K562 (cell line): ENCODE measurements around the gene ANKRD27. TPM values are rescaled to one million over a fixed set of nuclear protein-coding genes. Genes with fewer than 3 reads are reported as not detected.

ENCODE experiments used
- ATAC-seq: fragments of 200-7000 bp; cut with Tn5 transposase; 3 replicates; pipeline ENCODE4 v1.9.1; 2020; ENCODE audit warnings: moderate library complexity
- BruUV-seq: library from RNA; stranded (reverse); fragments of 400-500 nt; replicated peaks from 2 replicates; lab custom pipeline; 2021; lab: Mats Ljungman, UMichigan
- CTCF ChIA-PET: fragments of 300-600 bp; formaldehyde crosslinking; extraction: SDS; loops from one replicate; lab custom pipeline; 2021; ENCODE audit warnings: low intra/inter-chr PET ratio; lab: Yijun Ruan, JAX
- POLR2A ChIA-PET: fragments of 300-600, 350-650 bp; sonication (Branson Sonifier 250); formaldehyde crosslinking; extraction: SDS; loops from one replicate; lab custom pipeline; 2021; ENCODE audit warnings: antibody characterized with exemption, inconsistent platforms; lab: Yijun Ruan, JAX
- DNase-seq, 4 experiments: peaks; one replicate each; pipeline versions ENCODE4 v3.0.0 to v3.0.0-alpha.2; 2011 to 2018; ENCODE audit warnings: low spot score in 3 of 4, mixed read lengths in 3 of 4; ENCODE audit errors: extremely low read depth in 1 of 4
- FAIRE-seq: peaks from 2 replicates; lab custom pipeline; 2011; peaks lifted over from hg19 to GRCh38; lab: Jason Lieb, UNC
- H2AFZ ChIP-seq: 2 replicates; pipeline ENCODE4 v1.6.0; 2011; ENCODE audit warnings: low read depth, low read length, control low read depth, inconsistent platforms
- H3K27ac ChIP-seq: fragments of 200-600 bp; 3 replicates; pipeline ENCODE4 v1.8.0; 2011; ENCODE audit warnings: low read depth, mild to moderate bottlenecking, control low read depth, inconsistent platforms, low read length, moderate library complexity, mixed read lengths; ENCODE audit errors: extremely low read depth
- H3K27me3 ChIP-seq, 2 experiments: fragments of 300-600 bp in 1 of 2; 2 replicates in 1 of 2; 3 replicates in 1 of 2; pipeline versions ENCODE4 v1.6.0 to v1.8.0; 2011; ENCODE audit warnings: inconsistent platforms in 2 of 2, low read length in 2 of 2, mild to moderate bottlenecking in 1 of 2, mixed read lengths in 1 of 2, moderate library complexity in 1 of 2; ENCODE audit not compliant: control insufficient read depth in 2 of 2, insufficient read depth in 2 of 2
- H3K36me3 ChIP-seq: fragments of 300-600 bp; 3 replicates; pipeline ENCODE4 v1.8.0; 2011; ENCODE audit warnings: mild to moderate bottlenecking, low read length, inconsistent platforms; ENCODE audit not compliant: control insufficient read depth, insufficient read depth
- H3K4me1 ChIP-seq, 2 experiments: fragments of 200-600 bp in 1 of 2; replicated peaks in 1 of 2; 2 replicates in 1 of 2; 3 replicates in 1 of 2; pipeline versions ENCODE4 v1.5.1 to v1.8.0; 2011; ENCODE audit warnings: inconsistent platforms in 2 of 2, low read length in 2 of 2, mild to moderate bottlenecking in 1 of 2, mixed read lengths in 1 of 2, moderate library complexity in 1 of 2; ENCODE audit not compliant: control insufficient read depth in 2 of 2, insufficient read depth in 2 of 2
- H3K4me2 ChIP-seq: 2 replicates; pipeline ENCODE4 v1.6.1; 2011; ENCODE audit warnings: low read length, control low read depth, inconsistent platforms, mixed read lengths; ENCODE audit not compliant: insufficient read depth
- H3K4me3 ChIP-seq: fragments of 200-600 bp; sonication (generic), shearing (Covaris generic); 2 replicates; pipeline ENCODE4 v1.5.1; 2016; ENCODE audit warnings: control low read depth, inconsistent platforms
- H3K79me2 ChIP-seq: fragments of 200-600 bp; 3 replicates; pipeline ENCODE4 v1.8.0; 2011; ENCODE audit warnings: low read length, inconsistent platforms; ENCODE audit not compliant: control insufficient read depth, insufficient read depth
- H3K9ac ChIP-seq, 2 experiments: 2 replicates each; pipeline versions ENCODE4 v1.6.0 to v1.6.1; 2011; ENCODE audit warnings: low read depth in 2 of 2, low read length in 2 of 2, control low read depth in 1 of 2, inconsistent platforms in 1 of 2, mild to moderate bottlenecking in 1 of 2, mixed read lengths in 1 of 2; ENCODE audit not compliant: insufficient read depth in 1 of 2
- H3K9me1 ChIP-seq: one replicate; pipeline ENCODE4 v1.6.0; 2011; ENCODE audit warnings: inconsistent platforms, mild to moderate bottlenecking, low read length, moderate library complexity; ENCODE audit not compliant: control insufficient read depth, insufficient read depth
- H3K9me3 ChIP-seq: replicated peaks from 2 replicates; pipeline ENCODE4 v1.5.1; 2011; ENCODE audit warnings: low read depth, low read length, inconsistent platforms; ENCODE audit not compliant: control insufficient read depth, insufficient read depth
- H4K20me1 ChIP-seq: replicated peaks from 2 replicates; pipeline ENCODE4 v1.6.1; 2011; ENCODE audit warnings: low read length, inconsistent platforms, mixed read lengths; ENCODE audit not compliant: control insufficient read depth, insufficient read depth
- BHLHE40 ChIP-seq: IDR thresholded peaks from 2 replicates; pipeline ENCODE4 v1.6.1; 2011; ENCODE audit warnings: low read length, improper control_type of control experiment
- HCFC1 ChIP-seq: IDR thresholded peaks from 2 replicates; pipeline ENCODE4 v1.6.1; 2012; ENCODE audit warnings: low read depth, low read length, improper control_type of control experiment
- IFI16 ChIP-seq: fragments of 250-450 bp; sonication (Bioruptor Pico); IDR thresholded peaks from 2 replicates; pipeline ENCODE4 v2.1.2; 2022; ENCODE audit warnings: mild to moderate bottlenecking, inconsistent platforms
- MEF2A ChIP-seq: IDR thresholded peaks from 2 replicates; pipeline ENCODE4 v1.6.1; 2011; ENCODE audit warnings: low read depth, mild to moderate bottlenecking, low read length, moderate library complexity; ENCODE audit not compliant: control insufficient read depth
- NCOA6 ChIP-seq: fragments of 450-650 bp; IDR thresholded peaks from 2 replicates; pipeline ENCODE4 v1.6.1; 2017; ENCODE audit warnings: mild to moderate bottlenecking
- NCOR1 ChIP-seq: fragments of 450-650 bp; IDR thresholded peaks from 2 replicates; pipeline ENCODE4 v1.6.1; 2016; ENCODE audit warnings: mild to moderate bottlenecking, moderate library complexity
- NR2F6 ChIP-seq: fragments of 450-650 bp; formaldehyde crosslinking; IDR thresholded peaks from 2 replicates; pipeline ENCODE4 v1.4.0; 2020; ENCODE audit warnings: mild to moderate bottlenecking
- RNF2 ChIP-seq: sonication (generic); IDR thresholded peaks from 2 replicates; pipeline ENCODE4 v1.6.1; 2016
- SMARCE1 ChIP-seq: fragments of 450-650 bp; IDR thresholded peaks from 2 replicates; pipeline ENCODE4 v1.7.1; 2016; ENCODE audit warnings: mild to moderate bottlenecking
- ZBTB7A ChIP-seq: IDR thresholded peaks from 2 replicates; pipeline ENCODE4 v1.6.1; 2011; ENCODE audit warnings: low read depth, mild to moderate bottlenecking, low read length, moderate library complexity, borderline replicate concordance; ENCODE audit not compliant: control insufficient read depth
- ZNF143 ChIP-seq: sonication (generic); formaldehyde crosslinking; IDR thresholded peaks from 2 replicates; pipeline ENCODE4 v1.9.0; 2022; ENCODE audit warnings: mild to moderate bottlenecking, missing genetic modification reagents
- ZNF280B ChIP-seq: fragments of 250-450 bp; sonication (Bioruptor Pico); IDR thresholded peaks from 2 replicates; pipeline ENCODE4 v1.5.1; 2021; ENCODE audit warnings: mild to moderate bottlenecking
- ZNF395 ChIP-seq: fragments of 200-800 bp; sonication (Bioruptor generic); IDR thresholded peaks from 2 replicates; pipeline ENCODE4 v1.6.1; 2017; ENCODE audit warnings: missing genetic modification characterization, missing compliant biosample characterization
- ZNF445 ChIP-seq: fragments of 250-450 bp; sonication (Bioruptor Pico); IDR thresholded peaks from 2 replicates; pipeline ENCODE4 v1.4.0; 2020; ENCODE audit warnings: low read depth, mild to moderate bottlenecking, moderate library complexity
- ZNF583 ChIP-seq: fragments of 250-450 bp; sonication (Bioruptor Pico); IDR thresholded peaks from 2 replicates; pipeline ENCODE4 v1.4.0; 2020
- ZNF766 ChIP-seq: fragments of 200-800 bp; sonication (Bioruptor generic); conservative IDR thresholded peaks from 2 replicates; pipeline ENCODE4 v1.6.1; 2016; ENCODE audit warnings: missing genetic modification characterization, missing compliant biosample characterization
- WGBS: fragments of 100-300 bp; shearing (Covaris generic); methylation state at CpG from one replicate; pipeline ENCODE4 v1.1.6; 2016; ENCODE audit warnings: low coverage, mixed read lengths; ENCODE audit not compliant: insufficient coverage; ENCODE audit errors: missing lambda C conversion rate; 5-methylcytosine and 5-hydroxymethylcytosine counted together
- in situ Hi-C: fragments of 300-500 bp; cut with MboI; formaldehyde crosslinking; loops from 4 replicates; pipeline ENCODE4 v1.15.0; 2018; ENCODE audit warnings: inconsistent platforms, mixed read lengths
- intact Hi-C: fragments of 100-400 bp; cut with micrococcal nuclease; formaldehyde crosslinking; loops from 2 replicates; pipeline ENCODE4 v1.14.2; 2022
- polyA plus RNA-seq, 8 experiments: library from polyadenylated mRNA; depleted of rRNA in 4 of 8; stranded (reverse) in 5 of 8; unstranded in 3 of 8; fragments of >200 nt; fragmentation: Nextera tagmentation in 2 of 8; fragmentation: Illumina TruSeq in 1 of 8; extraction: Ambion mirVana in 2 of 8; extraction: Trizol in 1 of 8; gene quantifications; 2 replicates each; pipeline versions ENCODE4 v1.2.1 to v1.2.3, GENCODE V29; 2011 to 2014; ENCODE audit warnings: inconsistent platforms in 1 of 8, missing spikeins in 1 of 8
- total RNA-seq, 7 experiments: library from RNA; depleted of rRNA in 6 of 7; stranded (reverse); fragments of >200 nt in 6 of 7; fragmentation: Illumina TruSeq in 2 of 7; extraction: Trizol in 2 of 7; gene quantifications; 2 replicates each; pipeline versions ENCODE4 v1.2.1 to v1.2.3, GENCODE V29; 2011 to 2021; ENCODE audit warnings: low replicate concordance in 1 of 7

ANKRD27 gene
- total and polyA plus RNA-seq, 9 of the 15 experiments (the other 6 are each of a cell fraction or from before 2014, with no cell fraction given) = 5.3 to 71.3 (median 54.2) TPM

GRCh38 chr19:32594021-32594420 is 81.0 kb downstream of the ANKRD27 start:
- peaks cover 5% of the 10 kb centered on the region for H3K9me3 ChIP-seq
- H4K20me1 ChIP-seq = no peaks in the 10 kb centered on the region
- H3K4me1 ChIP-seq = no peaks in the 10 kb centered on the region
- H3K27ac ChIP-seq = no peak overlapping the region
- 100% methylated on average over 2 of the region's 2 CpGs for WGBS
- POLR2A ChIA-PET = interaction anchor here (0.6 to 0.9 kb wide), 2 partner anchors 13 to 277 kb away, joined by 3 read pairs; partner anchors contain the start of gene PDCD5
- FAIRE-seq (no peak), ATAC-seq (no peak), DNase-seq (no peak)
- no peak for TF ChIP-seq NCOA6
- TF ChIP-seq IFI16 (CRISPR knock-in tag) = no peak
- no peak for TF ChIP-seq ZNF445 (CRISPR knock-in tag)
- TF ChIP-seq ZBTB7A = no peak
- no peak for TF ChIP-seq ZNF583 (CRISPR knock-in tag)
- no peak for TF ChIP-seq SMARCE1
- TF ChIP-seq ZNF395 (CRISPR knock-in tag) = no peak
- no peak for TF ChIP-seq BHLHE40
- no peak for TF ChIP-seq ZNF143 (CRISPR knock-in tag)
- no peak for TF ChIP-seq ZNF766 (CRISPR knock-in tag)
- no peak for TF ChIP-seq NR2F6 (CRISPR knock-in tag)
- TF ChIP-seq HCFC1 = no peak
- no peak for TF ChIP-seq MEF2A
- TF ChIP-seq ZNF280B = no peak
- no peak for TF ChIP-seq RNF2
- TF ChIP-seq NCOR1 = no peak
- CTCF ChIA-PET = no interaction called here
- H3K36me3 ChIP-seq = peaks cover 56% of the 10 kb centered on the region
- no peaks in the 10 kb centered on the region for H3K79me2 ChIP-seq
- no TSS peak for BruUV-seq
- H3K4me3 ChIP-seq = no peak overlapping the region
- H2AFZ ChIP-seq = no peak overlapping the region
- intact Hi-C loops (no loop called here), in situ Hi-C loops (no loop called here)
- no peaks in the 10 kb centered on the region for H3K27me3 ChIP-seq
- H3K4me2 ChIP-seq = no peak overlapping the region
- no peaks in the 10 kb centered on the region for H3K9me1 ChIP-seq
- no peak overlapping the region for H3K9ac ChIP-seq
